Stimulated activated CD4-positive, alpha-beta T cell treated with anti-CD3 and anti-CD28 coated beads, Interleukin-4, amount 100 ng/mL, for 4 hours (primary cell): ENCODE measurements around the gene SMIM21.

Source experiments
- DNase-seq, 2 experiments: peaks; one replicate each; pipeline ENCODE4 v3.0.0-alpha.2; 2020

The SMIM21 gene

DNA sequence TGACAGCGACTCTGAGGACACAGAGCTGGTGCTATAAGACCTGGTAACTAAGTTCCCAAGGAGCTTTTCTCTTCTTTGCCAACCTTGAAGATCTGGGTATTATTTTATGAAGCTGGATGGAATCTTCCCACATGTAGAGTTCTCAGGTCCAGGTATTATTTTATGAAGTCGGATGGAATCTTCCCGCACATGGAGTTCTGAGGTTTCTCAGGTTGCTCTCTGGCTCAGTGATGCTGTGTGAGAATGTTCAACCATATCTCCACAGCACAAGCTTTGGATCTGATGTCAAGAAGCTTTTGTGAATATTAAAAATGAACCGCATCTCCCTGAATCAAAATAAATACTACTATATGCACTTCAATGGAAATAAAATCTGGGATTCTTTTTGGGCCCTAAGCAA is at the start of gene SMIM21:
Gene SMIM21 (minus strand): TSS at position 101 of the 400 bp plus-strand sequence. CDS start 140 bp downstream, outside the sequence.
- DNase-seq: no peak

DNA sequence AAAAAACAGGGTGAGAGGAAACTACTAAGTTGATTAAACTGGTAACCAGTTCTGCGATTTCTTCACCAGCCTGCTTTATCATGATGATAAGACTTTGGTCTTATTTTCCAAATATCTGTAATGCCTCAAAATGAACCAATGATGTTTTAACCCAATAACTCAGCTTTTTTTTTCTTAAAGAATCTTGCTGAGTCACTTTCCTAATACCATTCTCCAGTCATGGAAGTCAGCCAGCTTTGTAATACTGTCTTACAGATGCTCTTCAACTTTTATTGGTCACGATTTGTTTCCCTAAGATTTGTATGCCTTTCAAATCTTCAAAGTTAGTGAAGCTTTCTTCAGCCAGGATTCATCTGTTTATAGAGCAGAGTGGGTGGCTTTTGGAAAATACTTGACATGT is 47.7 kb upstream of the SMIM21 start:
- no peak for DNase-seq

DNA sequence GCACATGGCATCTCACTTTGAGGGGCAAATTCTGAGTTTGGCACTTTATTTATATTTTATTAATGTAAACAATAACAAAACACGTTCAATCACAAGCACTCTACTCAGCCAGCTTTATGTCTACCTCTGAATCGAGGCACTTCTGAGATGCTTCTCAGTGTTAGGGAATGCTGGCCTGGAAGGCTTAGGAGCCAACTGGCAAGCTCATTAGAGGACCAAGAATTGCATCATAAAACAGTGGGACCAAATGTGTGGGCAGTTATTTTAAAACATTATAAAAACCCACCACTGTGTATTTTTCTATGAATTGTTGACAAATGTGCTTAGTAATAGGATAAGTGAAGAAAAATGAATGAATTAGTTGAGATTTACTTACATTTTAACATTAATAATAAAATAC is 46.8 kb upstream of the SMIM21 start:
- DNase-seq: no peak

DNA sequence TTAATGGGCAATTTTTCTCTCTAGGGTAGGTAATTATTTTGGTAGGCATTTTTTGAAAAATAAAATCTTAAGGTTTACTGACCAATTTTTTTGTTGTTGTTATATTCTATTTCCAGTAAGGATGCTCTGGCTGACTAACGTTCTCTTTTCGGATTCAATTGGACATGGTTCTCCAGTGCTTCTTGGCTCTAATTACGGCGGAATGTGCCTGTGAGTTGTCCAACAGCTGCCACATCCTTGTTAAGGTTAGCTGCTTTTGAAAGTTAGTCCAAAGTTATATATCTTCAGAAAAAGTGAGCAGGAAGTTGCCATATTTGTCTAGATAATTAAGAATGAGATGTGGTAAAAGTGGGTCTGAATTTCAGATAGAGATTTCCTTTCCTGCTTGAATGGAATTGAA is 45.8 kb upstream of the SMIM21 start:
- no peak for DNase-seq

DNA sequence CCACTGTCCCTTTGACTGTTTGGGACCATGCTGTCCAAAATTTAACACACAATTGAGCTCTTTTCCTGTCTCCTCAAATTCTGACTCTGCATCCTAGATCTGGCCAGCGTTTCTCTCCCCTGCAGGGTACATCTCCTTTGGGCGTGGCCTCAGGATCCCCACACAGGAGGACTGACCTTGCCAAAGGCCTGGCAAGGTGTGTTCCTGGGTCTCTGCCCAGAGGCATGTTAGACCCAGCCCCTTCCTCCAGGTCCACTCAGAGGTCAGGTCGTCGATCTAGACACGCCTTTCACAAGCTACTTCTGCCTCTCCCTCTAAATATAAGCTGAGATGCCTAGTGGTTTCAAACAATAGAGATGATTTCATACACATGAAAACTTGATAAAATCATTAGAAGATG is 45.4 kb upstream of the SMIM21 start:
- DNase-seq: no peak

DNA sequence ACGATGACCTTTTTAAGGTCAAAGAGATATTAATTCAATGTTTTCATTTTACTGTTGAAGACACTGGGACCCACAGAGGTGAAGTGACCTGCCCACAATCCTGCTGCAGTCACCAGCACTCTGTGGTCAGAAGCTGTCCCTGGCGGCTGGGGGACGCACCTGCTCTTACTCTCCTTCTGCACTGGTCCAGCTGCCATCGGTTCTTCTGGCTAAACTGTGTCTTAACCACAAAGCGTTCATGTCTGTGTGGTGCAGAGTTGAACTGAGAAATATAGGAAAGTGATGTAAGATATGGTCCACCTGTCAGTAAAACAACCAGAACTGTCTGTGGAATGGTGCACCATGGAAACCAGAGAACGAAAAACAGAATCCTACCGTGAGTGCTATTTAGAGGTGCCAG is 44.9 kb upstream of the SMIM21 start:
- no peak for DNase-seq

DNA sequence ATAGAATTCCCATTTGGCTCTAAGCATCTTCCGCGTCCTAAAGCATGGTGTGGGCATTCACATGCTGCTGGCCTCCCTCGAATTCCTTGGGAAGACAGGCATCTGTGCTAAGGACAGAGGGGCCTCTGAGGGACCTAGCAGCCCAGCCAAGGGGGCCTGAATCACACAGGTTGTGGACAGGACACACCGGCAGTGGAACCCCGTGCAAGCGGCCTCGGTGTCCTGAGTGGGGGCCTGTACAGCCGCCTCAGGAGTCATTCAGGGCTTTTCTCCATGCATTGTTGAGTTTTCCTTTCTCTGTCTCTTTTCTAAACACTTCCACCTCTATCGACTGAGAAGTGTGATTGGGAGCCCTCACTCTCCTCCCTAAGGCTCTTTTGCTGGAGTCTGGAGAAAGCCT is 44.3 kb upstream of the SMIM21 start:
- DNase-seq: no peak

DNA sequence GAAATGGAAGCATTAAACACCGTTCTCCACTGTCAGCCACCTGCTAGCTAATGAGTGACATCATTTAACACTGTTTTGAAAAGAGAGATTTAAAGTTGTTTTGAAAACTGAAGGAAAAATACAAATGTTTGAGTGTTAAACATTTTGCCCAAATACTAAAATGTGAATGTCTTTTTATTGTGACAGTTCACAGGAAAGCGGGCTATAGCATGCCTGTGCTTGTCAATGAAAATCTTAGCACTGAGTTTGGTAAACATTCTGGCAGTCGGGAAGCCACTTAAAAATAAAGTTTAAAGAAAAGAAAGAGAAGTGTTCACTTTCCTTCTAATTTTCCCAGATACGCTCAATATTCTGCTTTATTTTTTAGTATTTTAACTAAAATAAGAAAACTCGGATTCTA is 40.3 kb upstream of the SMIM21 start:
- DNase-seq: no peak

DNA sequence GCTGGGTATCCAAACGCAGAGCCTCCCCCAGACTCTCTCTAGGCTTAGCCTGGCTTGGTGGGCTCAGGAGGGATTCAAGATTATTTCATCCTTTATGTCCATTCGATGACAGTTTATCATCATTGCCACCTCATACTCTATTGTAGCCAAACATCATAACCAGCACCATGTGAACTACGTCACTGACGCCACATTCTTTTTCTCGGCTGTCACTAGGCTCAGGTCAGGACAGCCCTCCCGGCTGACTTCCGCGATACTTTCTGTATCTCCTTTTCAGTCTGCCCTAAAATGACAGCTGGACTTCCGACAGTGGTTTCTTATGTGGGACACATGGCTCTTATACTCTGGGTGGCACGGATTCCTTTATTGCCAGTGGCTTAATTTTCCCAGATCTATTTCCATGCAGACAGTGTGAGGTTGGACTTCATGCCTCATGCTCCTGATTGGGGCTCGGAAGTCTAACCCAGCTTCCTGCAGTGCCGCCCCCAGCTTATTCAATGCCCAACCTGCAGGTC is 39.8 kb upstream of the SMIM21 start:
- DNase-seq: no peak

DNA sequence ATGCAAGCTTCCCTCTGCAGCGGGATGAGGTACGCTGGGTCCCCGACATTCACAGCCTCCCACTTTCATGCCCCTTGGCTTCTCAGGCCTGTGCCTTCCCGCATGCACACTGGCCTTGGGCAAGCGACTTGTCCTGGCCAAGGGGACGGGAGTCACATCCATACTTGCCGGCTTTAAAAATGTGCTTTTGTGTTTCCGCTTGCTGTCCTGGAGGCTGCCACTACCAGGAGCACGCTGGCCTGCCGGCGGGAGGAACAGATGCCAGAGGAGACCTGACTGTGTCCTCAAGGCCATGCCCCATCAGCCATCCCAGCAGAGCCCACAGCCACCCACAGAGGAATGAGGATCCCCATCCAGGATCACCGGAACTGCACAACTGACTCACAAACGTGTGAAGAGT is 36.9 kb upstream of the SMIM21 start:
- no peak for DNase-seq

DNA sequence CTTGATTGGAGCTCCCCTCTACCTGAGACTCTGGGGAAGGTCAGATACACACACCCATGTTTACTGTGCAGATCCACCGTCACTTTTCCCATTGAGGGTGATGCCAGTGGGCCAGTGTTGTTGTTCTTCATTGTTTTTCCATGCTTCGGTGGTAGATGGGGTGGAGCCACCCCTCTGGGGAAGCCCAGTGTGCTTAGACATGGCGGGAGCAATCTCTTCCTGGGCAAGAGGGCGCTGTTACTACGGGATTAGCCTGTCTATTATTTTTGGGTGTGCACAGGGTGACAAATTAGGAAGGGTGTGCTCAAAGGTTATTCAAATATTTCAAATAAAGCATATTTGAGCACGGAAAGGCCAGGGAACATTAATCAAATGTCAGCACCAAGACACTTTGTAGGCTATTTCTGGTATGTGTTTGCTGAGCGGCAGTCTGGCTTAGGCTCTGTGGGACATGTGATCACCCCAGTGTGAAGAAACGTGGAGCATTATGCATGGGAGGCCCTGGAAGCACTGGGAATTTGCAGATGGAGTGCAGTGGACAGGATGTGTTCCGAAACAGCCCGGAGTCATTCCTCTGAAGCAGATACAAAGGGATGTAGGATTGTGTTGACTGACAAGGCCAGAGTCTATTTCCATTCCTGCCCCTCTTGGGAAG is 34.8 kb upstream of the SMIM21 start:
- no peak for DNase-seq

DNA sequence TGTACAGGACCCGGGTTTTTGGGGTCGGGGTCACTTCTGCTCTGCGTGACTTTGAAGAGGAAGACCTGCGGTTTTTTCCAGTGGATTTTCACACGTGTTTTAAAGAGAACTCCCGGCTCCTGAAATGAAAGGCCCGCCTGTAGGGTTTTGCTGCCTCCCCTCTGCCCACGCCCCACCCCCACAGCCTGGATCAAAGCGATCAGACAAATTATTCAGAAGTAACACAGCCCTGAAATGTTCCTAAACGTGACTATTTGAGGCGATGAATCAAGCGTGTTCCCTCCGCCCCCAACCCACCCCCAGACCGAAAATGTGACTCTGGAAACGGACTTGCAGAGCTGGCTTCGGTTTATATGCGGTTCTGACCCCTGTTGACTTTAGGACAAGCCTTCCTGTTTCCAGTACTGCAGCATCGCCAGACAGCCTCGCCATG is 28.7 kb upstream of the SMIM21 start:
- peak; percentile 50 to 82 for DNase-seq

DNA sequence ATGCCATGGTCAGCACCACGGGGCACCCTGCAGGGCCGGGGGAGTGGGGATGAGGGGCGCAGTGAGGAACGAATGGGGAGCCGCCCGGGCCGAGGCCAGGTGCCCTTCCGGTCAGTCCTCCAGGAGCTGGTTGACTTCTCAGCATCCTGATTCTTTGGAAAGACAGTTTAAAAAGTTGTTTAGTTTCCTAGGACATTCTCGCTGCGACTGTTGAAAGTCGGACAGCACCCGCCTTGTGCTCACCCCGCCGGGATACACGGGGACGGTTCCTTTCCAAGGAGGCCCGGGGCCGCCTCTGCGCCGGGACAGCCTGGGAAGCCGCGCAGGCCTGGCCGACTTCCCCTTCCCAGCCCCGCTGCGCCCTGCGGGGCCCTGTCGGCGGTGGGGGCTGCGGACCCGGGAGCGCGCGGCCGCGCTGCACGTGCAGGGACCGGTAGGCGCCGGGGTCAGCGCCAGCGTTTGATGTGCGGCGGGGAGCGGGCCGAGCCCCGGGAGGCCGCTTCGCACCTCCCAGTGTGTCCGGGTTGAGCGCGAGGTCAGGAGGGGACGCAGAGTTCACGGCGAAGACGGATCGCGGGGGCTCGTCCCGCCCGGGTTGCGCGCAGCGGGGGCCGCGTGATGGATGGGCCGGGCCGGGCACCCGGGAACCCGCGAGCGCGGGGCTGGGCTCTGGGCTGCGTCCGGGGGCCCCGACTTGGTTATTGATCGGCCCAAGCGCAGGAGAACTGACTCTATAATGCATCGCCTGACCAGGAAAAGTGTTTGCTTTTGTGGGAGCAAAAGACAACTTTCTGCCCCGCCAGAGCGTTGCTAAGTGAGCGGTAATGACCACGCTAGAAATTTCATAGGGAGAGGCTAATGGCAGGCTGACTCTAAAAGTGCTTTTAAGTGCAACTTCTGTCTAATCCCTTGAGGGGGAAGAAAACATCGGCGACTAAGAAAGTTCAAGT is 28.0 kb upstream of the SMIM21 start:
- peak in 1 of 2 experiments; percentile 2 for DNase-seq

DNA sequence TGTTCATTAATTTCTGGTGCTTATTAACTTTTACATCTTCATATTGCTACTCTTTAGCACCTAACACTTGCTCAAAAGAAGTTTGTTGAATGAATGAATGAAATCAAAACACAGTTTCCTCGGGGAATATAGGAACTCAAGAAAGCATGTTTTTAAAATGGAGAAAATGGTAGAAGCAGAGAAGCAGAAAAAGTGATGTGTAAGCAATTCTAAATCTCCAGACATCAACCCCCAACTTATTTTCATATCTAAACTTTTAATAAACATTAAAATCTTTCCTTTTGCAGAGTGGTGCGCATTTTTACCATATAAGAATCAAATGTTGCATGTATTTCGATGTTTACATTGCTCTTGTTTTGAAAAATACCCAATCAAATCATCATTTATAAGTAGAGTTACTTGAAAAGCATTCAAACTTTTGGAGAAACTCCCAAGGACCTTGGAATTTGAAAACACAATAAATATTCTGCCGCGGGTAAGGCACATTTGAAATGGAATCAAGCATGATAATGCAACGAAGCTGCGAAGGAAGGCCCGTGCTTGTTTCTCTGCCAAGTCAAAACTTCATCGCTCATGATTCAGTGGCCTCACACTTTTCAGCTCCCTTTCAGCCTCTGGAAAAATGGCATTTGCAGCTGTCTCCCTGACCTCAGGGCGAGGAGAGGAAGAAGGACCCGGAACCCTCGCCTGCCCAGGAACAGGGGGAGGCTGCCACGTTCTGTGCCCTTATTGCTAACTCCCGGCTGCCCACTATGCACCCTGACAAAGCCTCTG is 26.7 kb upstream of the SMIM21 start:
- DNase-seq: no peak

DNA sequence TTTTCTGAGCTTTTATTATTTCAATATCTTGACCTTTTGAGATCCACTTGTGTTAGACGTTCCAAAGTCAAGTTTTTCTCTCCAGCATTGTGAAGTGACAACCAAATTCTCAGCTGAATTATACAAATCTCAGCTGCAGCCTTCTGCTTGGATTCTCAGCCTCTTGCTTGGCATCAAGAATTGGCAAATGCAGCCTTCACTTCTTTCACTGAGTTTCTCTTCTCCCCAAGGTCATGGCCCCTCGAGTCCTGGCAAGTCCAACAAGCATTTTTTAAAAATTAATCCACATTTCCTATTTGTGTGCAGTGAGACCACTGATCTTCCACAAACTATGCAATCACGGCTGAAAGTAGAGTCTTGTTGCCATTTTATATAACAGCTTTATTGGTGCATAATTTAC is 23.4 kb upstream of the SMIM21 start:
- DNase-seq: no peak

DNA sequence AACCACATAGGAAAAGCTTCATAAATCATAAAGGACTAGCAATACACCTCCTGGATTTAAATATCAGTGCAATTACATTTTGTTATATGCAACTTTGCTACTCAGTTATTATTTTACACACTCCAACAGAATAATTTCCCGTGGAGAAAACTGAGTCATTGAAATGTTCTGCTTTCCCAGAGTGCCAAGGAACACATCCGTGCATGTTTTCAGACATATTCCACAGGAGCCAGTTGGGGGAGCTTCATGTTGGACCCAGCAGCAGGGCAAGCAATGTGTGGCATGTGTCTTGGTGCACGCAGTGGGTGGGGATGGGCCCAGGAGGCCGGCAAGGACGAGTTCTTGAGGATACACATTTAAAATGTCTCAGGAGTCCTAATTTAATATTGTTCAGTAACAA is 14.4 kb upstream of the SMIM21 start:
- DNase-seq: no peak

DNA sequence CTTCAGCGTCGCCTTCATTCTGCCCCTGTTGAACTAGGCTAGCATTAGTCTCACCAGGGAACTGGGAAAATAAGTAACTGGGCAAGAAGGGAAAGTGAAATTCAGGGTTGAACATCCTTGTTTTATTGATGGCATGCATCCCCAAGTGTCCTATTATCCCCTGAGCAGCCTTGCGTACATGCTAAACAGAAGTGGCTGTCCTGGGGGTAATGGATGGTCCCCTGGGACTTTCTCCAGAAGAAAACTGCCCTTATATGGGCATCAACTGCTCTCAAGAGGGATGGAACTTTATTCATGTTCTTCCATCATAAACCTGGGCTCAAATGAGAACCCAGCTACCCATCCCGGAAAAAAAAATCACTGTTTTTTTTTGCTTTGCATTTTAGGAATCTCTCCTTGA is 11.8 kb upstream of the SMIM21 start:
- DNase-seq: no peak

DNA sequence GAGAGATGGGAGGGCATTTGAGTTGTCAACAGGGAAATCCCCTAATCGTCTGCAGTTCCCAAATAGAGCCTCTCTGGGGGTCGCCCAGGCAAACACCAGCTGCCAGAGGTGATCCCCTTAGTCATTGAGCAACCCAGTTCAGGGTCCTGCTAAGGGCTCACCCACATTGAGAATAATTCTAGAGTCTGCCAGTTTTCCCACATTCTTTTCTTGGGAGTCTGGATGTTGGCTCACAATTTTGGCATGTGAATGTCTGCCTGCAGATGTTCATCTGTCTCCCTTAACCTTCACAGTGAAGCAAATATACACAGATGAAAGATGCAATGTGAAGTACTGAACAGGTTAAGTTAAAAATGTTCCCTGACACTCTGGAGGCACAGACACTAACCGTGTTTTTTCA is 11.4 kb upstream of the SMIM21 start:
- DNase-seq: no peak

DNA sequence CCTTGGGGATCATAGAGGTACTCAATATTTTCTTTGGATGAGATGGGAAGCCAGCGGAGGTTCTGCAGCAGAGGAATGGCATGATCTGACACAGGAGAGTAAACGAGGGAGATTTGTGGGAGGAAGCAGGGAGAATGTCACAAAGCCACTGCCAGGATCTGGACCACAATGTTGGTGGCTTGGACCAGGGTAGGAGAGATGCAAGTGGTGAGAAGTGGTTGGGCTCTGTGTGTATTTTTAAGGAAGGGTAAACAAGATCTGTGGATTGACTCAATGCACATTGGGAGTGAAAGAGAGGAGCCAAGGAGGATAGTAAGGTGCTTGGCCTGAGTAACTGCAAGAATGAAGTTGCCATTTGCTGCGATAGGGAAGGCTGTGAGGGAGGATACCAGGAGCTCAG is 10.5 kb upstream of the SMIM21 start:
- DNase-seq: no peak

DNA sequence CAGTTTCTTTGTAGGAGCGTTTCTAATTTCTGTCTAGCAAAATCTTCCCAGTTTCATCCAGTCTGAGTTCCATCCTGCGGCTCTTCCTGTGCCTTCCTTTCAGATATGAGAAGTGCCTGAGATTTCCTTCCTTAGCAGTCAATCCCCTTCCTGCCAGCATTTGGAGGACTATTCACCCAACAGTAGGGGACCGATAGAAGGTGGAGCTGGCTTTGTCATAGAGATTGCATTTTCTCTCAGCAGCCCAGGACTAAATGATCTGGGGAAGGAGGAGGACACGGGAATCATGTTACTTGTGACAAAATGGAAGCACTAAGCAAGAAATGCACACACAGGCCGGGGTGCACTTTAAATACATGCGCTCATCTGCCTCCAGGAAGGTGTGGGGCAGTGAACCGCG is 5.6 kb upstream of the SMIM21 start:
- DNase-seq: no peak

DNA sequence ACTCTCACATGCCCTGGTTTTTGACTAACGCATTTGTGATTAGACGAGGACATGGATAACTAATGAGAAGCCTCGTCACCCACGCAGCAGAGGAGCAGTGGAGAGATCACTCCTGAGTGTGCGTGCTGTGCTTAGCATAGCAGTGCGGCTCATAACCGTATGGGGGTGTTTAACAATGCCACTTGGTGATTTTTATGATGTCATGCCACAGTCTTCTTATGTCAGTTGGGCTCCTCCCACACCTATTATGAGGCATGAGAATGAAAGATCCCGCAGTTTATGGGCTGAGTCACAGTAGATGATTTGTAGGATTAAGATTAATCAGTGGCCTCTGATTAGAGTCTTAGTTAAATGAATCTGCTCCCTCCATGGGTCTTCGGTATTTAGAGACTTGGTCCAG is 2.5 kb upstream of the SMIM21 start:
- no peak for DNase-seq

DNA sequence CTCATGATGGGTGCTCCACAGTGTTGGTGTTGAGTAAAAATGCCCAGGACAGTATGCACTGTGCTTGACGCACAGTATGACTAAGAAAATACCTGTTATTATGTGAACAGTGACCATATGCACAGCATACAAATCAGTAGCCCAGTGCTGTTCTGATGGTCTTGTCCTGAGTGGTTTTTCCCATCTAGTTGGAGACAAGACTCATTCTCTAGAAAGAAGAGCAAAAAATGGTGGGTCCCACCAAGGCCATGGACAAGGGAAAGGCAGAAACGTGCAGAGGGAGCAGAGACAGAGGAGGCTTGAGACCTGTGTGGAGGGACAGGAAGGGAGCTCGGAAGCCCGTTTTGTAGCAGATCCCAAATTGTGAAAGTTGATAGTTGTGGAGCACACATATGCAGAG is 987 bp upstream of the SMIM21 start:
- no peak for DNase-seq

DNA sequence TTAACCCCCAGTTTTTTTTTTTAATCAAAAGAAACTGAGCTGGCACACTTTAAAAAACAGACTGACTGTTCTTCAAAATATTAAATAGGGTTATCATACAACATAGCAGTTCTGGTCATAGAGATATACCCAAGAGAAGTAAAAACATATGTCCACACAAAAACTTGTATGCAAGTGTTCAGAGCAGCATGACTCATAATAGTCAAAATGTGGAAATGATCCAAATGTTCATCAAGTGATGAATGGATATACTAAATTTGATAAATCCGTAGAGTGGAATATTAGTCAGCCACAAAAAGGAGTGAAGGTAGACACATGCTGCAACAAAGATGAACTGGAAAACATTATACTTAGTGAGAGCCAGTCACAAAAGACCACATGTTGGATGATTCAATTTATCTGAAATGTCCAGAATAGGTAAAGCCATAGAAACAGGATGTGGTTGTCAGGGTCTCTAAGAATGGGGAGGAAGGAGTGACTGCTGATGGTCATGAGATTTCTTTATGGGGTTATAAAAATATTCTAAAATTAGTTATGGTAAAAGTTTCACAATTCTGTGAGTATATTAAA is 5.1 kb downstream of the SMIM21 start:
- DNase-seq: no peak
